Stimulated activated CD4-positive, alpha-beta T cell treated with anti-CD3 and anti-CD28 coated beads, Interleukin-4, amount 100 ng/mL, for 4 hours (primary cell): ENCODE results near the gene ADAD2.

Source experiments
- DNase-seq, 2 experiments: peaks; one replicate each; pipeline ENCODE4 v3.0.0-alpha.2; 2020

The ADAD2 gene

DNA sequence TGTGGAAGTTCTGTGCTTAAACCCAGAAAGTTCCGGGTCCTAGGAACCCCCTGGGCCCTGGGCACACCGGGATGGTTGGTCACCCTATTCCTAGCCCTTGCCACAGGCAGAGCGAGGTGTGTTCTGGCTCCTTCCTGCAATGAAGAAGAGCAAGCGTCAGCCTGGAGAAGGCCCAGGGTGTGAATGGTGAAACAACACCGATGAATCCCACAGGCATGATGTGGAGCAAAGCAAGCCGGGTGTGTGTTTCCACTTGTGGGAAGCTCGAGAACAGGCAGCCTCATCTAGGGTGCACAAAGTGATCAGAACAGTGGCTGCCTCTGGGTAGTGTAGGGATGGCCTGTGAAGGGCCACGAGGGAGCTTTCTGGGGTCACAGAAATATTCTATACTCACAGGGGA is 35.1 kb downstream of the ADAD2 start:
- no peak for DNase-seq

- DNase-seq = no peak
Observed at GRCh38 chr16:84227548-84227947, 36.6 kb downstream of the ADAD2 start.

DNA sequence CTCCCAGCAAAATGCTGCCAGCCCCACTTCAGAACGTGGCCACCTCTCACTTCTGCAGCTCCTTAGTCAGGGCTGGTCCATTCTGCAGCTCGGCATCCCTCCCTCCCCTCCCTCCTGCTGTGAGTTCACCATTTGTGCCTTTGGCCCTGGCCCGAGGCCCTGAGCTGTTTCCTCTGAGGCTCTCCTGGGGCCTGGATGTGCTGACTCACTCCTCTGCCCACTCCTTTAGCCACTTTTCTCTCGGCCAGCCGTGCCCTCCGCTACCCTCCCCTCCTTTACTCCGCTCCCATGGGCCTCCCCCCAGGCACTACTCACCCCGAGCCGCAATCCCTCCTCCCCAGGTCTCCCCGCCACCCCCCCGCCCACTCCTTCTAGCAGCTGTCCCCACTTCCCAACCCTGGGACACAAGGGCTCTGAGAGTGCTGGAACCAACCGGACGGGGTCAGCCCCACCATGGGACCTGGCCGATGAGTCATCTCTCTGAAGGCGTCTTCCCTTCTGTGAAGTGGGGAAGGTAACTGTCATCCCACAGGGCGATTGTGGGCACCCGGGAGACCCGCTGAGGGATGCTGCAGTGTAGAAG is 37.4 kb downstream of the ADAD2 start:
- DNase-seq = no peak

DNA sequence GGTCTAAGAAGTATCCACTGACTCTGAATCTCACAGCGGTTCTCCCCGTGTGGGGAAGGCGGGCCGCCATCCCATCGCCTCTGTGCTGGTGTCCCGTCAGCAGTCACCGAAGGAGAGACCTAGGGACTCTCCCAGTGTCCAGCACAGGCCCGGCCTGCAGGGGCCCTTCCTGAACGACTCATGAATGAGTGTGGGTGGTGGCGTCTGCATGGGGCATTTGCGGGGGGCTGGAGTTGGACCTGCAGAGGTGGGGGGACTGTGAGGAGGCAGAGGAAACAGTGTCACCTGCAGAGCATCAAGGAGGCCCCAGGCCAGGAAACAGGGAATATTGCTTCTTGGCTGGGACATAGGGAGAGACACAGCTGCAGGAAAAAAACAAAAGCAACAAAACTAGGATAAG is 38.5 kb downstream of the ADAD2 start:
- no peak for DNase-seq

GRCh38 chr16:84232060-84232459 is 41.1 kb downstream of the ADAD2 start:
- DNase-seq = no peak

GRCh38 chr16:84232969-84233368 is 42.0 kb downstream of the ADAD2 start:
- DNase-seq = no peak

GRCh38 chr16:84233748-84234147 is 42.8 kb downstream of the ADAD2 start:
- DNase-seq = no peak

DNA sequence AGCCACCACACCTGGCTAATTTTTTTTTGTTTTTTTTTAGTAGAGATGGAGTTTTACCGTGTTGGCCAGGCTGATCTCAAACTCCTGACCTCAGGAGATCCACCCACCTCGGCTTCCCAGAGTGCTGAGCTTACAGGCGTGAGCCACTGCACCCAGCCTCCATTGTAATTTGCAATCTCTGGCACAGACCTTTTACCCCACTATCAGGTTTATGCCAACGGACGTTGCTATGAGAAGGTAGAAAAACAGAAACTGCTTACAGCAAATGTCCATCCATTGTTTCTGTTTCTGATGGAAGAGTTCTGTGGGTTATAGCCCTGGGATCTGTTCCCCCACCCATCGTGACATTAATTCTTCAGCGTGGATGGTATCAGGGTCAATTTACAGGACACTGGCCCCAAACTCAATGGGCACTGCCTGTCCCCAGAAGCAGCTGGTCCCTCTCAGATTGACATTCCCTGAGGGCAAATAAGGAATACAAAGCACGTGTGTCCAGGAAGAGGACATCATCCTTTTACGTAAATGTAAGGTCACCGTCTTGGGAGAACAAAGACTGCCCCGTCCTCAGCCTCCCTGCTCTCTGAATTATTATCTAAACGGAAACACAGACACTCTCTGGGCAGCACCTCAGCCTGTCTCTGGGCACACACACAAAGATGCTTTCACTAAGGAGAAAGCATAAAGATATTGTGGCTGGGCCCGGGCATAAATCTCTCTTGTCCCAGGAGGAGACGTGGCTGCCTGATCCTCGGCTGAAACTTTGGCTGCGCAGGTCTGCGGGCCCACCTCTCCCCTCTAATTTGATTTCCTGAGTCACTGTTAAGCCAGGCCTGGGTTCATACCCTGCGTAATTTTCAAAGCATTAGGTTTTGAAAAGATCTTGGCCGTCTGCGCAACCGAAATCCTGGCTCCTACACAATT is 43.6 kb downstream of the ADAD2 start:
- no peak for DNase-seq

GRCh38 chr16:84236671-84237070 is 45.7 kb downstream of the ADAD2 start:
- DNase-seq = no peak

DNA sequence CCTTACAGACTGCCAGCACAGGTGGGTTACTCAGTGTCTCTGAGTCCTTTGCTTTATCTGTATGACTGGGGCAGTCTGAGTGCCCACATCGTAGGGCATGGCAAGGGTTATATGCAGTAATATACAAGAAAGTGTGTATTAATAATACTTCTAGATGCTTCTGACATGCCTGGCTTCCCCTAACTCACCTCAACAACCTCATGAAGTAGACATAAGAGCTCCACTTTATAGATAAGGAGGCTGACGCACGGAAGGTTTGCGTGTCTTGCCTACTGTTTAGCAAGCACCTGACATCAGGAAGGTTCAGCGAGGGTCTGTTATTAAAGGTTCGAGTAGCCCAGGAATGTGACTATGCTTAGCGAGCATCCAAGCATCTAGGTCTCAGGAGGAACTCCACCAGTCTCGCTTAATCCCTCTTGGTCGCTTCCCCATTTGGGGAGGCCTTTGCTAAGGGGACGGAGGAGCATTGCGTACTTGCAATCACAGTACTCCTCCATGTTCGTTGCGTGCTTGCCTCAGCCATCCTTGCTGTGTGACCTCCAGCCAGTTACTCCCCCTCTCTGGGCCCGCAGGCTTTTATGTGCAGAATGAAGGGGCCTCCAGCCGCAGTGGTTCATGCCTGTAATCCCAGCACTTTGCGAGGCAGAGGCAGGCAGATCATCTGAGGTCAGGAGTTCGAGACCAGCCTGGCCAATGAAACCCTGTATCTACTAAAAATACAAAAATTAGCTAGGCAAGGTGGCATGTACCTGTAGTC is 47.2 kb downstream of the ADAD2 start:
- no peak for DNase-seq

DNA sequence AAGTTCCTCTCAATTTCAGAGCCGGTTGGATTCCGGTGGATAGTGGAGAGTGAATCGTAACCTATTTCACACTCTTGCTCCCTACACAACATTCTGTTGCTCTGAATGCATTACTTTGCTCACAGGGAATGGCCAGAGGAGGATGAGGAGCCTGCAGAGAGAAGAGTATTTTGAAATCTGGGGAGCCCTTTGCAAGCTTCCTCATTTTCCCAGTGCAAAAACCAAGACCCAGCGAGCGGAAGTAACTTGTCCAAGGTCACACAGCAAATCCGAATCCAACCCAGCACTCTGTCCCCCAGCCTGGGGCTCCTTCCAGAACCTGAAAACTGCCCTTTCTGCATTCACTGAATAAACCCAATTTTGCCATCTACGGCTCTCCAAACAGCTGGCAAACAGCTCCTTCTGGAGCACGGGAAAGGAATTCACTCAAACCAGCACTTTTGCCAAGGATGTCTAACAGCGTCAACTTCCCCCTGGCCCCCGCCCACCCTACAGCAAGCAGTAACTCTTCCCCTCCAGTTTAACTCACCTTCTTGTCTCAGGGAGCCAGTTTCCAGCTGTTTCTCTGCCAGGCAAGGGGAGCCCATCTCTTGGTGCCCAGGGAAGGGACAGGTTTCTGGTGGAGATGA is 48.3 kb downstream of the ADAD2 start:
- no peak for DNase-seq

DNA sequence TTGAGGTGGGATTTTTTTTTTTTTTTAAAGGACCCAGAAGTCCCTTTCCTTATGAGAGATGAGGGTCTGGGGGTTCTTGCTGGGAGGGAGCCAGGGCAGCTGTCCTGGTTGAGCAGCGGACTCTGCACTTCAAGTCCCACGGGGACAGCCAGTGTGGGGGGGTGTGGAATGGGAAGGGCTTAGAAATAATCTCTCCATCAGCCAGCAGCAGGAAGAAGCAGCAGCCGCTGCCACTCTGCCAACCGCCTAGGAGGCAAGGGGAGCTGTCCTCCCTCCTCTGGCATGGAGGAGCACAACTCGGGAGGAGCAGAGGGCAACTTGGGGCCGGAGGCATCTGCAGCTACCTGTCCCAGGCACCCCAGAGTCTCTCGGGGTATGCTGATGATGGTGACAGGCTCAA is 49.0 kb downstream of the ADAD2 start, which contains the start of gene KCNG4:
TSS of gene KCNG4 (minus strand) at position 104 of the 400 bp plus-strand sequence. CDS start 2,527 bp downstream, outside the sequence.
- DNase-seq = no peak

DNA sequence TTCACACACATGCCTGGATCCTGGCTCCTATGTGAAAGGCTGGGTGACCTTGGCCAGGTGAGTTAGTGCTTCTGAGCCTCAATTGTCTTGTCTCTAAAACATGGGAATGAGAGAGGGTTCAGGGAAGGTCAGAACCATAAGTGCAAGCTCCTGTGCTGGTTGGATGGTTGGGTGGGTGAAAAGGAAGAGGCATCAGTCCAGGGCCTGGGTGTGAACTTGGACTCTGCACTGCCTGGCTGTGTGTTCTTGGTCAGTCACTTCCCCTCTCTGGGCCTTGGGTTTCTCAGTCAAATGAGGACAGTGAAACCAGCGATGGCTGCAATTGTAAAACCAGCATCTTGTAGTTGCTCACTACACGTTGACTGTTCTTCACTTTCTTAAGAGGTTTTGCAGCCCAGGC is 49.5 kb downstream of the ADAD2 start:
- no peak for DNase-seq

DNA sequence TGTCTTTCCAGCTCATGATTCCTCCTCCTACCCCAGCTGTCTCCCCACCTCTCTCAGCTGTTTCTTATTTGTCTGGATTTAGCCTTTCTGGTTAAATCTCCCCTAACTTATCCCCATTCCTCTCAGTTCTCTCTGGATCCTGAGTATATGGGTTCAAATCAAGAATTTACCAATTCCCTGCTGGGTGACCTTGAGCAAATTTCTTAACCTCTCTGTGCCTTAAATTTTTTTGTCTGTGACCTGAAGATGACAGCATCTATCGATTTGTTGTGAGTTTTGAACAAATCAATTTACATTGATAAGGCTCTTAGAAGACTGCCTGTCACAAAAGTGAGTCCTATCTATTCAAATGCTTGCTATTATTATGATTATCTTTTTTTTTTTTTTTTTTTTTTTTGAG is 50.8 kb downstream of the ADAD2 start:
- DNase-seq = no peak

GRCh38 chr16:84242839-84243238 is 51.9 kb downstream of the ADAD2 start:
- DNase-seq = no peak

GRCh38 chr16:84243732-84244131 is 52.8 kb downstream of the ADAD2 start:
- DNase-seq = no peak

DNA sequence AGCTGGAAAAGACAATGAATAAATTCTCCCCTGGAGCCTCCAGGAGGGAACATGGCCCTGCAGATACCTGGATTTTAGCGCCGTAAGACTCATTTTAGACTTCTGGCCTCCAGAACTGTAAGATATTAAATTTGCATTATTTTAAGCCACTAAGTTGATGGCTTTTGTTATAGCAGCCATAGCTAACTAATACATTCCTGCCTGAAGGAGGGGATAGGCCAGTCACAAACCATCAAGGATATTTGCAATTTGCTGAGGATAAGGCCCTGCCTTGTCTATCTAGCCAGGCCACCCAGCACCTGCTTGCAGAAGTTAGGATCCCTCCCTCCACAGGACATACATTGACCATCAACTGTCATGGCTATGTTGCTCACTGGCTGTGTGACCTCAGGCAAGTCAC is 53.8 kb downstream of the ADAD2 start:
- DNase-seq = no peak

- no peak for DNase-seq
Observed at GRCh38 chr16:84245956-84246678, 55.2 kb downstream of the ADAD2 start.

GRCh38 chr16:84246679-84247077 is 55.7 kb downstream of the ADAD2 start:
- no peak for DNase-seq
